GM19351 (cell line): ENCODE results near the gene KRTAP5-5.
"Not testable (repeated sequence)": the region's sequence is repeated elsewhere in the genome, so short reads cannot be mapped to it uniquely, and the experiment has no call there.

Source experiments
- ATAC-seq: cut with Tn5 transposase; IDR thresholded peaks from one replicate; pipeline ENCODE4 v1.9.1; 2021; ENCODE audit warnings: mild to moderate bottlenecking, moderate library complexity; ENCODE audit not compliant: unreplicated experiment

KRTAP5-5 gene

GRCh38 chr11:1654388-1655167 lies 25.0 kb downstream of the KRTAP5-5 start:
- no peak for ATAC-seq

- no peak for ATAC-seq
Observed at GRCh38 chr11:1655168-1656060, 25.8 kb downstream of the KRTAP5-5 start.

- no peak for ATAC-seq
Observed at GRCh38 chr11:1656061-1656441, 26.5 kb downstream of the KRTAP5-5 start.

DNA sequence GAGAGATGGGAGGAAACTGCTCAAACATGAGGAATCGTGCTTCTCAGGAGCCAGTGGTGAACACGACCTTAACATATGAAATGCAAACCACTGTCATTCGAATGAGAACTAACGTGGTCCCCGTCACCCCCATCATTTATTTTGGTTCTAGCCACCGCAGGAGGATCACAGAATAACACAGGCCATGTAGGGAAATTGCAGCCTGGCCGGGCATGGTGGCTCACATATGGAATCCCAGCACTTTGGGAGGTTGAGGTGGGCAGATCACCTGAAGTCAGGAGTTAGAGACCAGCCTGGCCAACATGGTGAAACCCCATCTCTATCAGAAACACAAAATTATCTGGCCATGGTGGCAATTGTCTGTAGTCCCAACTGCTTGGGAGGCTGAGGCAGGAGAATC lies 27.1 kb downstream of the KRTAP5-5 start:
- ATAC-seq: no peak

- no peak for ATAC-seq
Observed at GRCh38 chr11:1659506-1659905, 29.9 kb downstream of the KRTAP5-5 start.

DNA sequence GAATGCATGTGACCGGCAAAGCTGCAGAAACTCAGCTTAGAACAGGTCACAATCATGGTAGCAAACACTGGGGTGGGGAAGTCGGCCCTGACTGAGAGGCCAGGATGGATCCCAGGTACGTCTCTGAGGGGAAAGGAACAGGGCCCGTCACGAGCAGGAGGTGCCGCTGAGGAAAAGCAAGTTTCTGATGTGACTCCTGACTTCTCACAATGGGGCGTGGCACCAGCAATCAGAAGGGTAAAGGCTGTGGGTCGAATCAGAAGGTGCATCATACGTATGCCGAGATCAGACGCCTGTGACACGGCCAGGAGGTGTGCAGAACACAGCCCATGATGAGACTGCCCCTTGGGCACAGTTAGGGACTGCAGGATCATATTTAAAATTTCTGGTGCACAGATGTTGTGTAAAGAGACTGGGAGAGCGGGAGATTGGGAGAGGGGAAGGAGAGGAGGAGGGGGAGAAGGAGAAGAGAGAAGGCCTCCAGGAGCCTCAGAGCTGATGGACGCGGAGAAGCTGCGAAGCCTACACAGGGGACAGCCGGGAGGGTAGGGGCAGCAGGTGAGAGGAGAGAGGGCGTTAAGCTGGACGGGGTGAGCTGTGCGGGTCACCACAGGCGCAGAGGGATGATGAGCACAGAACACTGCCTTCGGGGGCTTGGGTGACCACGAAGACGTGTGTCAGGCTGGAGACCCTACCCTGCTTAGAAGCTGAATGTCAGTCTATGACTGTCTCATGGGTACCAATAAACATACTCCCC lies 30.7 kb downstream of the KRTAP5-5 start:
- ATAC-seq: no peak

- not testable (repeated sequence) for ATAC-seq
Observed at GRCh38 chr11:1661454-1662269, 32.1 kb downstream of the KRTAP5-5 start.

GRCh38 chr11:1662699-1663283 lies 33.2 kb downstream of the KRTAP5-5 start:
- not testable (repeated sequence) for ATAC-seq

- no peak for ATAC-seq
Observed at GRCh38 chr11:1665313-1665712, 35.7 kb downstream of the KRTAP5-5 start.

DNA sequence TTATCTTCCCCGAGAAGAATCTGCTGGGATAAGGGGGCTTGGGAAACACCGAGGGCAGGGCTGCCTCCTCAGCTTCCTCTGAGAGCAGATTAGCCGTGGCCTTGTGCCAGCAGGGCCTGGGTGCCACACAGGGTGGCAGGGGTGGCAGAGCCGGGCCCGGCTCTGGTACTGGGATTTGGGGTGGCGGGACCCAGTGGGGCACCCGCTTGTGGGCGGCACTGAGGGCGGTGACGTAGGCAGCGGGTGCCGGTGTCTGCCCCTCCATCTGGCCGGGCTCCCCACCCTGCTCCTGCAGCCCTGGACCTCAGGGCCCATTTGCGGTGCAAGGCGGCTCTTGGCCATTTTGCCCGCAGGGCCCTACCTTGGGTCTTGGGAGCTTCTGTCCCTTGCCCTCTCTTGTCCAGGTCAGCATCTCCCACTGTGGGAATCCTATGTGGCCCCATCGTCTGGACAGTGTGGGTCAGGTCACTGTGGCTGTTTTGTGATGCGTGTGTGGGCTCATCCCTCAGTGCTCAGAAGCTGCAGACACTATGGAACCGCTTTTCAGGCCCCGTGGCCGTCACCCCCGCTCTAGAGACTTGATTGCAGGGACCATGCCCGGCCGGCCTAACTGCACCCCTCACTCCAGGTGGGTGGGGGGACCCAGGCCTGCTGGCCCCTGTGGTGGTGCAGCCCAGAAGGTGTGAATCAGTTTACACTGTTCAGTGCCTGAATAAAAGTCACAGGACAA lies 37.7 kb downstream of the KRTAP5-5 start:
- ATAC-seq: no peak

DNA sequence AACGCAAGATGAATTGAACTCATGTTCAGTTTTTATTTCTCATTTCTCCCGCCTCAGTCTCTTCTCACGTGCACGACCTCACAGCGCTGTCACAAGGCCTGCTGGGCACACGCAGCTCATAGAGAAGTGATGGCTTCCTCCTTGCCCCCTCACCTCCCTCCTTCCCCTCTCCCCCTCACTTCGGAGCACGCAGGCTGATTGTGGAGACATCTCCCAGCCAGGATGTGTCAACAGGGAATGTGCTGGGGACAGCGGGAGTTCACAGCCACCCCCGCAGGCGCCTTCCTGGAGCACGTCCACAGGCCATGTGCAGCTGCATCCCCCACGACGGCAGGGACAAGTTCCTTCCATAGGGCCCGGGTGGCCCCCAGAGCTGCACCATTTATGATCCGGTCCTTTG lies 38.3 kb downstream of the KRTAP5-5 start:
- no peak for ATAC-seq

GRCh38 chr11:1668911-1669473 lies 39.4 kb downstream of the KRTAP5-5 start:
- ATAC-seq: no peak

DNA sequence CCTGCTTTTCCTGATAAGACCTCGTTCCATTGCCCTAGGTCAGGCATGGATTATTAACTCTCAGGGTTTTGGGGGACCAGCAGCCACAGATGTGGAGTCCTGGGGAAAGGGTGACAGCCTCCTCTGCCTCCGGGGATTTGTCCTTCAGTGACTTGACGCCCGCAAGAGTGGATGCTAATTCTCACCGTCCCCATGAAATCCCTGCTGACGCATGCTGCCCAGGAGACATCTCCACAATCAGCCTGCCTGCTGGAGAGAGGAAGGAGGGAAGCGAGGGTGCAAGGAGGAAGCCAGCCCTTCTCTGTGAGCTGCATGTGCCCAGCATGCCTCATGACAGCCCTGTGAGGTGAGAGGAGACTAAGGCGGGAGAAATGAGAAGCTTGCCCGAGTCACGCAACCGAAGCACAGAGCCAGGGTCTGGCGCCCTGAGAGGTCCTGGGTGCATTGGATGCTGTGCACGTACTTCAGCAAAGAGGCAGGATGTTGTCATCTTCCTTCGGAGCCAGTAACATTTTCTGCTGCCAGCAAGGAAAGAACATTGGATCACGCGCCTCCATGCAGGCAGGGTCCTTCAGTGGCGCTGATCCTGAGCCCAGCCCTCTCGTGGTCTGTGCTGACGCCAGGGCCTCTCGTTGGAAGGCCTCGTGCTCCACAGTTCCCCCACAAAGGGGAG lies 40.1 kb downstream of the KRTAP5-5 start:
- no peak for ATAC-seq

DNA sequence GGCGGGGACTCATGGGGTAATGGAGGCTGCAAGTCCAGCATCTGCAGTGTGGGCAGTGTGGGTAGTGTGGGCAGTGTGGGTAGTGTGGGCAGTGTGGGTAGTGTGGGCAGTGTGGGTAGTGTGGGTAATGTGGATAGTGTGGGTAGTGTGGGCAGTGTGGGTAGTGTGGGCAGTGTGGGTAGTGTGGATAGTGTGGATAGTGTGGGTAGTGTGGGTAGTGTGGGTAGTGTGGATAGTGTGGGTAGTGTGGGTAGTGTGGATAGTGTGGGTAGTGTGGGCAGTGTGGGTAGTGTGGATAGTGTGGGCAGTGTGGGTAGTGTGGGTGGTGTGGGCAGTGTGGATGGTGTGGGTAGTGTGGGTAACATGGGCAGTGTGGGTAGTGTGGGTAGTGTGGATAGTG lies 40.9 kb downstream of the KRTAP5-5 start:
- not testable (repeated sequence) for ATAC-seq

GRCh38 chr11:1670905-1671371 lies 41.4 kb downstream of the KRTAP5-5 start:
- ATAC-seq: no peak

DNA sequence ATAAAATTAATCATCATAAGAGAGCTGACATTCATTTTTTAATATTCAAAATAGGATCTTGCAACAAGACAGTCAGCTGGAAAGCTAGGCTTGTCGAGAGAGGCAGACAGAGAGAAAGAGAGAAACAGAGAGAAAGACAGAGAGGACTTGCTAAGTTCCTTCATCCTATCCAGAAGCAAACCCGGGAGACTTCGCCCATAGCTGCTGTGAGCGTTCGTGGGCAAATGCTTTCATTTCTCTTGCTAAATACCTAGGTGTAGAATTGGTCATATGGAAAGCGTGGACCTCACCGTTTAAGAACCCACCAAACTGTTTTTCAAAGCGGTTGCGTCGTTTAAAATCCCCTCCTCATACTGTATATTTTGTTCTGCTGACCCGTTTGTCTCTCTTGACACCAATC lies 42.1 kb downstream of the KRTAP5-5 start:
- no peak for ATAC-seq

GRCh38 chr11:1672613-1673350 lies 43.2 kb downstream of the KRTAP5-5 start:
- ATAC-seq: no peak
